Activated naive CD4-positive, alpha-beta T cell treated with anti-CD3 and anti-CD28 coated beads, Interleukin-2, amount 50 U/mL, for 16 hours (primary cell): ENCODE results near the gene FUT1.
A peak's percentile ranks its signal among the peaks of the same experiment; 100 is the strongest.
"Not testable (repeated sequence)": the region's sequence is repeated elsewhere in the genome, so short reads cannot be mapped to it uniquely, and the experiment has no call there.

Source experiments
- DNase-seq: peaks from one replicate; pipeline ENCODE4 v3.0.0-alpha.2; 2020

The FUT1 gene

GRCh38 chr19:48740164-48740972 is 12.1 kb downstream of the FUT1 start, which contains the start of gene RASIP1:
Gene RASIP1, minus strand, starts transcription at chr19:48740610. Its CDS starts 328 bp downstream, at chr19:48740282.
- no peak for DNase-seq

GRCh38 chr19:48739404-48740163 is 12.9 kb downstream of the FUT1 start:
- DNase-seq: no peak

DNA sequence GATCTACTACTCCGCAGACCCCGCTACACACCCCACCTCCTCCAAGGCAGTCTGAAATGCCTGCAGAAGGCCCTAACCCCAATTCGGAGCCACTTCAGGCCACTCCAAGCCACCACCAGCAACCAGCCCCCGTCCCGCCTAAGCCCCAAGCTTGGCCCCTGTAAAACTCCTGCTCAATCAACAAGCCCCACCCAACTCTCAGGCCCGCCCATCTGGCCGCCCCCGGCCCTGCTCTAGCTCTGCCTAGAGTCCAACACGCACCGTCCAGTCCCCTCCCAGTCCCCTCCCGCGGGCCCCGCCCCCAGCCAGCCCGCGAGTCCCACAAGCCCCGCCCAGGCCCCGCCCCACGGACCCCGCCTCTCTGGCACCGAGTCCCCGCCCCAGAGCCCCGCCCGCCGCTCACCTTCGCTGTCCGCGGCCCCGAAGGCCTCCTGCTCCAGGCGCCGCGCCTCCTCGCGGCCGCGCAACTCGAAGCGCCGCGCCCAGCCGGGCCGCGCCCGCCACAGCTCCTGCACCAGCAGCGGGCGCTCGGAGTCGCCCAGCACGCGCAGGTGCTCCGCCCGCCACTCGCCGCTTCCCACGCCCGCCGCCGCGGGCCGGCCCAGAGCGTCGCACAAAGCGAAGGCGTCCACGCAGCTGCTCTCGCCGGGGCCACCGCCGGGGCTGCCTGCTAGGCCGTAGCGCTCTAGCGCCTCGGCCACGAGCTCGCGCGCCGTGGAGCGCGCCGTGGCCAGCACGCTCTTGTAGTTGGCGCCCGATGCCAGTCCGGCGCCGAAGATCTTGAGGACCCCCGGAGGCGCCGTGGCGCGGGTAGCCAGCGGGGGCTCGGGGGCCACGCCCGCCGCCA is 13.7 kb downstream of the FUT1 start:
- DNase-seq: peak; percentile 90

DNA sequence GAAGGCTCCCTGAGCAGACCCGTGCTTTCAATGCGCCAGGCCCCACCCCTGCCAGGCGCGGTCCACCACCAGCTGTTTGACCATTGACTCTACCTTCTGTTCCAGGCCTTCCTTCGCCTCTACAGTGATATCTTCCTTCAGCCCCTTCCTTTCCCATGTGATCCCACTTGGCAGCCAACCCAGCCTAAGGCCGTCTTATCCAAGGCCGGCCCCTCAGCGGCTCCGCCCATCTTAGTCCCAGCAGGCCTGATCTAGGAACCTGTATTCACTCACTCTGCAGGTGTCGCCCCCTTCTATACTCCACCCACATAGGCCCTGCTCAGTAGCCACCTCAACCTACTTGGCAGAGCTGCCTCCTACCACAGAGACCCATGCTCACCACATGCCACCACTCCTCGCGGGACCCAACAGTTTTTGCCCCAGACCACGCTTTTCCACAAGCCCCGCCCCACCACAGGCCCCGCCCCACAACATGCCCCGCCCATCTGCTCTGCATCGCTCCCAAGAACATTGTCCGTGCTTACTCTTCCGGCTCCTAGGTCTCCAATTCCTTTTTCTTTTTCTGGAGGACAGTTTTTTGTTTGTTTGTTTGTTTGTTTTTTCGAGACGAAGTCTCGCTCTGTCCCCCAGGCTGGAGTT is 15.0 kb downstream of the FUT1 start:
- DNase-seq: no peak

DNA sequence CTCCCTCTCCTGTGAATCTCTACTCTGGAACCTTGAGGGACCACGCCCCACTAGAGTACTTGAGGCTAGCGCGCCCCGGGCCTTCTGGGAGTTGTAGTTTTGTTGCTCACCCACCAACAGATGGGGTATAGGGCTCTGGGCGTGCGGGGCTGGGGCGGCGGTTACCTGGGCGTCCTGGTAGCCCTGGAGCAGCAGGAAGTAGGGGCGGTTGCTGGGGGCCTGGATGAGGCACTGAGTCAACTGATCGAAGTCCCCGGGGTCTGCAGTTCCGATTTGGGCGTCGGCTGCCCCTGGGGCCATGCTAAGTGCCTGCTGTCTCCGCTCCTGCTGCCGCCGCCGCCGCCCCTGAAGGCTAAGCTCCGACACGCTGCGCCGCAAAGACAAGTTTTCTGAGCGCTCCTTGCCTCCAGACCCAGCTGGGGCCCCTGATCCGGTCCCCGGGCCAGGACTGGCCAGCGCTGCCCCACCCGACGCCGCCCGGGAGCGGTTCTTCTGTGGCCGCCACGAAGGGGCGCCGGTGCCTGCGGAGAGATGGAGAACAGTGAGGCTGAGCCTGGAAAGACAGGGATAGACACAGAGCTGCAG is 17.3 kb downstream of the FUT1 start:
- no peak for DNase-seq

GRCh38 chr19:48734625-48735024 is 17.8 kb downstream of the FUT1 start:
- DNase-seq: no peak

GRCh38 chr19:48731452-48731851 is 21.0 kb downstream of the FUT1 start:
- no peak for DNase-seq

DNA sequence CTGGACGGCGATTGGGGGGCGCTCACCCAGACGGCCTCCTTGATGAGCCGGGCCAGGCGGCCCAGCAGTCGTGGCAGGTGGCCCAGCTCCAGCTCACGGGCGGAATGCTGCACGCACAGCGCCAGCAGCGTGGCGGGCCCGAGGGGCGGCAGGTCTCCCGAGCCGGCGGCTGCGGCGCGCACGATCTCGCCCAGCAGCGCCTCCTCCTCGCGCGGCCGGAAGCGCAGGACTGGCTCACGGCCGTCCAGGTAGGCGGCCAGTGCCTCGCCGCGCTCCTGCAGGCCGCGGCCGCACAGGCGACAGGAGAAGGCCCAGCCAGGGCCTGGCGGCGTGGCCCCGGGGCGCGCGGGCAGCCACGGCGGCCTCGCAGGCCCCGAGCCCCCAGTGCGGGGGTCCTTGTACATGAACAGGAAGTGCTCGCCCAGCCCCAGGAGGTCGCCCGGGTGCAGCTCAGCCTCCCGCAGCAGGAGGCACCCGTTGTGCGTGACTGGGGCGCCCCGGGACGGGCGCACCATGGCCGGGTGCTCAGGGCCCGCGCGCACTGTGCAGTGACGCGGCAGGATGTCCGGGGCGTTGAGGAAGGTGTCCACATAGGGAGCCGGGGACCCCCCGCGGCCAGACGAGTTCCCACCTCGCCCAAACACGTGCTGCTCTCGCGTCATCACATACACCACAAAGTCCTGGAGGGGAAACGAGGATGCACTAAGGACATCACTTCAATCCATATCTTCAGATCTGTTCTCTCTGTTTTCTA is 23.4 kb downstream of the FUT1 start:
- no peak for DNase-seq

- DNase-seq: no peak
Measured at GRCh38 chr19:48726556-48726955, 25.9 kb downstream of the FUT1 start.

DNA sequence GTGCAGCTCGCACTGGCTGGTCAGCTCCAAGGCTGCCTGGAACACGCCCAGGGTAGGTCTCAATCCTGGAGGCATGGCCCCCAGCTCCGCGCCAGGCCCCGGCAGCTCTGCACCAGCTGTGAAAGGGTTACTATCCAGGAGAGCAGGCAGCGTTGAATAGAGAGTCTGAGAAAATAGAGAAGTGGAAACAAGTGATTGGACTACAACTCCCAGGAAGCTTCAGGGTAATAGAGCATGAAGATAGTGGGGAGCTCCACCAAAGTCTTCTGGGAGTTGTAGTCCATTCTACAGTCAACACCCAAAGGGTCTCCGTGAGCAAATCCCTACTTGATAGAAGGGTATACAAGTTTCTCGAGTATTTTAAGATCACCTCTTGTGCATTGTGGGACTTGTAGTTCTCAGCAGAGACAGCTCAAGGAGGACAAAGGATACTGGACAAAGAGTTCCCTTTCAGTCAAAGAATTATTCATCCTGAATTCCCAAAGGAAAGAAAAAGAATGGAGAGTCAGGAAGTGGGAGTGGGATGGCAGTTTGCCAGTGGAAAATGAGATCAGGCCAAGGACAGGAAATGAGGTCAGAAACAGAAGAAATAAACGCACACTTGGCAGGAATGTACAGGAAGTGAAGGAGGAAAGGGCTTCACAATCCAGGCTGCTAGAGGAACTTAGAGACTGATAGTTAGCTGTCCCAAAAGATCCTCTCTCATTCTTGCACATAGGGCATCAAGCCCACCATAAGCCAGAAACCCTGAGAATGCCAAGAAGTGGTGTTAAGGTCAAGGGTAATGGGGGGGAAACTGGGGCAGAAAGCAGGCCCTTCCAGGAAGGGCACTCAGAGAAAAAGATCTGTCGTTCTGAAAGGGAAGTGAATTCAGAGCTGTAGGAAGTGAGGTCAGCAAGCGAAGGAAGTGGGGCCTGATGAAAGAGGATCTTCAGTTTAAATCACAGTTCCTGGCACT is 27.4 kb downstream of the FUT1 start:
- no peak for DNase-seq

- DNase-seq: no peak
Measured at GRCh38 chr19:48722196-48722708, 30.2 kb downstream of the FUT1 start.

GRCh38 chr19:48720613-48721296 is 31.7 kb downstream of the FUT1 start:
- DNase-seq: peak; percentile 92

- DNase-seq: no peak
Measured at GRCh38 chr19:48720251-48720612, 32.2 kb downstream of the FUT1 start.

DNA sequence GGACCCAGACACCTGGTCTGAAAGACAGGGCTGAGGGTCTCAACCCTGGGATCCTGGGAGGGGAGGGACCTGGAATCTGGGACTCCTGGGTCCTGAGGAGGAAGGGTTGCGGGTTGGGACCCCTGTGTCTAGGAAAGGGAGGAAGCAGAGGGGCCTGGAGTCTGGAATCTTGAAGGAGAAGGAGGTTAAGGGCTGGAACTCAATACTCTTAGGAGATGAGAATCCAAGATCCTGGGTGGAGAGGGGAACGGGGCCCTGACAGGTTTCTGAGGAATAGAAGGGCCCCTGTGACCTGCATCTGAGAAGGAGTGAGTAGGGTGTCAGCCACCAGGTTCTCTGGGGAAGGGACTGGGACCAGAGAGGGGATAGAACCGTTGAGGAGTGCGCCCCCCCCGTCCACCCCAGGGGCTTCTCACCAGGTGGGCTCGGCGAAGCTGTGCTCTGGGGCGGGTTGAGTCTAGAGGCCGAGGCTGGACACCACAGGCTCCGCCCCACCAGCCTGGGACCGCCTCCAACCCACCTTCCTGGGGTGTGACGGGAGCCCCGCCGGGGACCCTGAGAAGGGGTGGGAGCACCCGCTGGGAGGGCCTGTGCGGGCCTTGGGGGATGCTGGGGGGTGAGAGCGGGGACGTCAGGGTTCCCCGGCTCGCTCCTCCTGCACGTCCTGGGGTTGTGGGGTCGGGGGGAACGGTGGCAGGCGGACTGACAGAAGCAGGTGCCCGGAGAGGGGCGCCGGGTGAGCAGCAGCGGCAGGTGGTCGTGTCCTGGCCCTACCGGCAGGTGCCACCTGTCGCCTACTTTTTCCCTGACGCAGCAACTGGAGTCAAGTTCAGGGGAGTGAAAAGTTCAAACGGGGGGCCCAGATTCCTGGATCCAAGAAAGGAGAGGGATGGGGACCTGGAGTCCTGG is 32.9 kb downstream of the FUT1 start, which contains the start of gene MAMSTR:
Gene MAMSTR, minus strand, starts transcription at position 463 of the 909 bp plus-strand sequence. CDS start 694 bp downstream, outside the sequence.
- DNase-seq: no peak

GRCh38 chr19:48718711-48719231 is 33.7 kb downstream of the FUT1 start:
- DNase-seq: no peak

DNA sequence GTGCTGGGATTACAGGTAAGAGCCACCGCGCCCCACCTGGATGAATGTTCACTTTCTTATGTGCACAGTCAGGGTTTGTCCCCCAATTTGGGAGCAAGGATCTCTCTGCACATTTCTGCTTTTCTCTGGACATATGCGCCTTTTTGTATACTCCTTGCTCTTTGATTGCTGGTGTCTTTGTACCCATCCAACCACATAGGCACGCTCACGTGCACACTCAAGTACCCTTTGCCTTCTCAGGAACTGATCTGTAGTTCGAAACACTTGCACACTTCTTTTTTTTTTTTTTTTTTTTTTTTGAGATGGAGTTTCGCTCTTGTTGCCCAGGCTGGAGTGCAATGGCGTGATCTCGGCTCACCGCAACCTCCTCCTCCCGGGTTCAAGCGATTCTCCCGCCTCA is 34.3 kb downstream of the FUT1 start:
- DNase-seq: not testable (repeated sequence)

GRCh38 chr19:48716562-48717291 is 35.7 kb downstream of the FUT1 start:
- DNase-seq: no peak
